IMR-90 (cell line): Measurements from ENCODE around the gene NTF3. TPM values are rescaled to one million over a fixed set of nuclear protein-coding genes. Genes with fewer than 3 reads are reported as not detected.

Source experiments
- ATAC-seq: fragments of 200-7000 bp; cut with Tn5 transposase; 2 replicates; pipeline ENCODE4 v1.9.1; 2020; ENCODE audit warnings: low read depth, mild to moderate bottlenecking, moderate library complexity
- BruUV-seq: library from RNA; stranded (reverse); fragments of 400-500 nt; replicated peaks from 2 replicates; lab custom pipeline; 2021; lab: Mats Ljungman, UMichigan
- CTCF ChIA-PET: fragments of 300-600 bp; formaldehyde crosslinking; extraction: SDS; loops from one replicate; lab custom pipeline; 2021; ENCODE audit warnings: antibody characterized with exemption; lab: Yijun Ruan, JAX
- POLR2A ChIA-PET: fragments of 300-600 bp; sonication (Branson Sonifier 250); formaldehyde crosslinking; loops from one replicate; lab custom pipeline; 2022; ENCODE audit warnings: antibody characterized with exemption; ENCODE audit not compliant: unreplicated experiment; lab: Charles Lee
- DNase-seq: peaks from one replicate; pipeline ENCODE4 v3.0.0; 2013
- H2AFZ ChIP-seq: replicated peaks from 2 replicates; pipeline ENCODE3; 2013; ENCODE audit warnings: low read length, mild to moderate bottlenecking; ENCODE audit not compliant: poor library complexity
- H2AK5ac ChIP-seq: 2 replicates; pipeline ENCODE4 v1.6.1; 2013; ENCODE audit warnings: low read depth, low read length, inconsistent platforms
- H2AK9ac ChIP-seq: replicated peaks from 2 replicates; pipeline ENCODE3; 2013; ENCODE audit warnings: mild to moderate bottlenecking, low read depth, low read length, moderate library complexity; ENCODE audit not compliant: poor library complexity
- H2BK120ac ChIP-seq: 2 replicates; pipeline ENCODE4 v1.6.1; 2013; ENCODE audit warnings: low read depth, low read length, inconsistent platforms
- H2BK15ac ChIP-seq: 3 replicates; pipeline ENCODE4 v1.6.1; 2013; ENCODE audit warnings: low read depth, low read length, inconsistent platforms
- H2BK20ac ChIP-seq: 2 replicates; pipeline ENCODE4 v1.6.1; 2013; ENCODE audit warnings: low read depth, mild to moderate bottlenecking, inconsistent platforms, low read length, moderate library complexity
- H2BK5ac ChIP-seq: 2 replicates; pipeline ENCODE4 v1.6.1; 2013; ENCODE audit warnings: mild to moderate bottlenecking, low read depth, low read length, inconsistent platforms; ENCODE audit not compliant: poor library complexity, severe bottlenecking
- H3K14ac ChIP-seq: replicated peaks from 2 replicates; pipeline ENCODE4 v1.6.1; 2013; ENCODE audit warnings: low read depth, low read length, inconsistent platforms
- H3K18ac ChIP-seq: 2 replicates; pipeline ENCODE4 v1.6.1; 2013; ENCODE audit warnings: low read depth, low read length, control low read depth
- H3K23ac ChIP-seq: 2 replicates; pipeline ENCODE4 v1.6.1; 2013; ENCODE audit warnings: low read depth, low read length, inconsistent platforms
- H3K27ac ChIP-seq: 2 replicates; pipeline ENCODE4 v1.5.1; 2013; ENCODE audit warnings: mild to moderate bottlenecking, control low read depth, low read length; ENCODE audit not compliant: insufficient read depth
- H3K27me3 ChIP-seq: 2 replicates; pipeline ENCODE4 v1.6.1; 2013; ENCODE audit warnings: low read length; ENCODE audit not compliant: control insufficient read depth, insufficient read depth
- H3K36me3 ChIP-seq: 2 replicates; pipeline ENCODE4 v1.6.1; 2013; ENCODE audit warnings: low read length, mixed read lengths; ENCODE audit not compliant: control insufficient read depth, insufficient read depth
- H3K4ac ChIP-seq: 2 replicates; pipeline ENCODE4 v1.6.1; 2013; ENCODE audit warnings: low read depth, low read length, inconsistent platforms
- H3K4me1 ChIP-seq: 2 replicates; pipeline ENCODE4 v1.6.1; 2013; ENCODE audit warnings: low read length, mixed read lengths; ENCODE audit not compliant: control insufficient read depth, insufficient read depth
- H3K4me2 ChIP-seq: 2 replicates; pipeline ENCODE4 v1.6.1; 2013; ENCODE audit warnings: low read depth, mild to moderate bottlenecking, control low read depth, low read length, moderate library complexity
- H3K4me3 ChIP-seq: 2 replicates; pipeline ENCODE4 v1.5.1; 2013; ENCODE audit warnings: low read depth, mild to moderate bottlenecking, control low read depth, low read length, moderate library complexity; ENCODE audit not compliant: insufficient read depth
- H3K56ac ChIP-seq: 2 replicates; pipeline ENCODE4 v1.6.1; 2013; ENCODE audit warnings: low read length, inconsistent platforms; ENCODE audit not compliant: insufficient read depth; ENCODE audit errors: extremely low read depth
- H3K79me1 ChIP-seq, 2 experiments: 2 replicates each; pipeline ENCODE4 v1.6.1; 2013; ENCODE audit warnings: low read length in 2 of 2, inconsistent platforms in 1 of 2, low read depth in 1 of 2
- H3K9ac ChIP-seq: 2 replicates; pipeline ENCODE4 v1.6.1; 2013; ENCODE audit warnings: low read depth, low read length, control low read depth
- H3K9me1 ChIP-seq: 2 replicates; pipeline ENCODE4 v1.6.1; 2013; ENCODE audit warnings: low read length, inconsistent platforms; ENCODE audit not compliant: insufficient read depth
- H3K9me3 ChIP-seq: 2 replicates; pipeline ENCODE4 v1.6.1; 2013; ENCODE audit warnings: low read length; ENCODE audit not compliant: control insufficient read depth, insufficient read depth
- H4K20me1 ChIP-seq: 2 replicates; pipeline ENCODE4 v1.6.1; 2013; ENCODE audit warnings: low read length, inconsistent platforms; ENCODE audit not compliant: insufficient read depth
- H4K5ac ChIP-seq: 2 replicates; pipeline ENCODE4 v1.6.1; 2013; ENCODE audit warnings: mild to moderate bottlenecking, low read depth, low read length, control low read depth
- H4K8ac ChIP-seq, 2 experiments: 2 replicates each; pipeline ENCODE4 v1.6.1; 2013; ENCODE audit warnings: low read depth in 2 of 2, low read length in 2 of 2, control low read depth in 1 of 2, inconsistent platforms in 1 of 2
- H4K91ac ChIP-seq: 2 replicates; pipeline ENCODE4 v1.6.1; 2013; ENCODE audit warnings: low read depth, low read length, inconsistent platforms; ENCODE audit not compliant: insufficient read depth
- FOS ChIP-seq: fragments of 150-350 bp; IDR thresholded peaks from 2 replicates; pipeline ENCODE4 v1.6.1; 2016; ENCODE audit warnings: low read depth, low read length
- RFX5 ChIP-seq: IDR thresholded peaks from 2 replicates; pipeline ENCODE4 v1.8.0; 2012; ENCODE audit warnings: low read depth, mild to moderate bottlenecking, low read length, moderate library complexity
- WGBS, 2 experiments: methylation state at CpG; one replicate each; pipeline versions ENCODE4 v1.1.5 to v1.1.7; 2013; ENCODE audit warnings: missing lambda C conversion rate in 2 of 2; ENCODE audit not compliant: insufficient read length in 1 of 2; ENCODE audit errors: extremely low coverage in 2 of 2; 5-methylcytosine and 5-hydroxymethylcytosine counted together
- dilution Hi-C: fragments of 300-500 bp; cut with HindIII; formaldehyde crosslinking; loops from one replicate; pipeline ENCODE4 v1.14.3; 2018; ENCODE audit warnings: low sequenced_read_pairs; ENCODE audit not compliant: unreplicated experiment
- in situ Hi-C: fragments of 300-500 bp; cut with MboI; formaldehyde crosslinking; loops from 3 replicates; pipeline ENCODE4 v1.14.3; 2019; ENCODE audit warnings: low sequenced_read_pairs, inconsistent platforms, mixed read lengths
- intact Hi-C: fragments of 100-400 bp; cut with micrococcal nuclease; formaldehyde crosslinking; loops from 2 replicates; pipeline ENCODE4 v1.10.0; 2022
- polyA plus RNA-seq, 3 experiments: library from polyadenylated mRNA; depleted of rRNA; stranded (reverse); fragments of >200 nt; gene quantifications; 2 replicates each; pipeline ENCODE4 v1.2.3, GENCODE V29; 2012; ENCODE audit warnings: low replicate concordance in 1 of 3
- total RNA-seq: library from RNA; depleted of rRNA; stranded (reverse); fragments of >200 nt; gene quantifications from 2 replicates; pipeline ENCODE4 v1.2.3, GENCODE V29; 2012

Gene NTF3
- total and polyA plus RNA-seq, 2 of the 4 experiments (the other 2 are of a cell fraction) = 12.2 to 32.4 TPM

- H3K4me2 ChIP-seq = no peak overlapping the region
- intact Hi-C loops = loop anchor here (5.0 kb wide), 1 partner anchor 46 kb away; no protein-coding TSS in a partner anchor
- peak; percentile 54 for TF ChIP-seq FOS
- no peak for TF ChIP-seq RFX5
- peak; percentile 89 for DNase-seq
- H3K23ac ChIP-seq = peak overlapping the region; percentile 69; the same call in 1 of the 2 replicates
- BruUV-seq = no TSS peak
- H2AK5ac ChIP-seq = peak overlapping the region; percentile 94; the same call in 1 of the 2 replicates
- H3K9me3 ChIP-seq = no peaks in the 10 kb centered on the region
- ATAC-seq = peak; percentile 83
- H3K4me3 ChIP-seq = no peak overlapping the region
- peak overlapping the region; percentile 97; the same call in 1 of the 2 replicates for H3K4ac ChIP-seq
- peak overlapping the region; percentile 46 to 92; a peak in 2 of 4 replicates for H4K8ac ChIP-seq
- CTCF ChIA-PET = no interaction called here
- H3K79me1 ChIP-seq = peaks cover 59 to 93% of the 10 kb centered on the region in 2 experiments
- no peak overlapping the region for H3K9ac ChIP-seq
- H3K14ac ChIP-seq = peak overlapping the region; percentile 93; the same call in 1 of the 2 replicates
- peak overlapping the region; percentile 98 for H2BK5ac ChIP-seq
- peak overlapping the region; percentile 96 for H2BK120ac ChIP-seq
- H2BK20ac ChIP-seq = peak overlapping the region; percentile 96
- H4K91ac ChIP-seq = peak overlapping the region; percentile 91
- H3K27ac ChIP-seq = peak overlapping the region; percentile 93; the same call in 1 of the 2 replicates
- no peak overlapping the region for H3K18ac ChIP-seq
- dilution Hi-C loops = no loop called here
- POLR2A ChIA-PET = no interaction called here
- WGBS, 2 experiments = no CpG with 5 or more reads among the region's 2 CpGs
- no peak overlapping the region for H4K5ac ChIP-seq
- H2BK15ac ChIP-seq = peak overlapping the region; percentile 82; the same call in 2 of the 3 replicates
- H3K27me3 ChIP-seq = no peaks in the 10 kb centered on the region
- H3K4me1 ChIP-seq = peaks cover 51% of the 10 kb centered on the region
- in situ Hi-C loops = no loop called here
- H3K36me3 ChIP-seq = peaks cover 18% of the 10 kb centered on the region; the same call in 1 of the 2 replicates
- peaks cover 59% of the 10 kb centered on the region for H3K9me1 ChIP-seq
- H3K56ac ChIP-seq = peak overlapping the region; percentile 83; the same call in 1 of the 2 replicates
- peaks cover 18% of the 10 kb centered on the region; the same call in 1 of the 2 replicates for H4K20me1 ChIP-seq
- H2AK9ac ChIP-seq = peak overlapping the region; percentile 59
- H2AFZ ChIP-seq = no peak overlapping the region
Observed at GRCh38 chr12:5488626-5488955, 56.7 kb downstream of the NTF3 start.
